Stimulated activated CD8-positive, alpha-beta memory T cell treated with anti-CD3 and anti-CD28 coated beads, Interleukin-7, amount 100 ng/mL, for 24 hours (primary cell): ENCODE data around the gene ROBO2.

Experiments used
- DNase-seq: peaks from one replicate; pipeline ENCODE4 v3.0.0-alpha.2; 2020; ENCODE audit warnings: low read depth

The ROBO2 gene

GRCh38 chr3:77259694-77260093 is 219.8 kb downstream of the ROBO2 start:
- no peak for DNase-seq

- no peak for DNase-seq
These were observed 222.5 kb downstream of the ROBO2 start for GRCh38 chr3:77262361-77262760.

- DNase-seq: no peak
These were observed 227.7 kb downstream of the ROBO2 start for GRCh38 chr3:77267589-77267988.

DNA sequence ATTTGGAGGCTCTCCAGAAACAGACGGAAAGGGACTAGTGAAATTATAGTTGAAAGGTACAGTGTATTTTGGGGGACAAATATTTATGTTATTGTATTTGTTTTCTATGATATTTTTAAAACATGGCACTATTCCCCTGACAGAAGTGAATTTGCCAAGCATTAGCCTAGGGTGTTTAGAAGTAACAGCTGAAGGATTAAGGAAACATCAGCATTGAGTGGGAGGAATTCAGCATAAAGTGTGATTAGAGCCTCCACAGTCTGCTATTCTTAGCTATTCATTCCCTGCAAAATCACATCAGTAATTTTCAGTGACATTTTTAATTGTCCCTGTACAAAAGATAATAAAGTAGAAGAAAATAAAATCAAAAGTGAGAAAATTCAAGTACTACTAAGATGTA is 231.4 kb downstream of the ROBO2 start:
- DNase-seq: no peak

- DNase-seq: no peak
These were observed 231.8 kb downstream of the ROBO2 start for GRCh38 chr3:77271711-77272110.

DNA sequence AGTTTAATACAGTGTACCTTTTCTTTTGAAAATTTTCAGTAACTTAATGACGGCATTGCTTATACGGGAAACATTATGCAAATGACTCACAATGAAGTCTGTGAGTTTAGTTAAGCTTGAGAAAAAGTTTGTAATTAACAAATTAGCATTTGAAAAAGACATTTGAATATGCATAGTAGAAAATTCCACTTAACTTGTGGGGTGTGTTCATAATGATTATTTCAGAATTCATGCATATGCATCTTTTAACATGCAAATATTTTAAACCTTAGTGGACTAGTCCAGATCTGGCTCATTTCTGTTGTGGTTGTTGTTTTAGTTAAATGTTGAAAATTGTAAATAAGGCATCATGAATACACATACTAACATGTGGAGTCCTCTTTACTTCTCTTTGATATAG is 239.4 kb downstream of the ROBO2 start:
- DNase-seq: no peak

DNA sequence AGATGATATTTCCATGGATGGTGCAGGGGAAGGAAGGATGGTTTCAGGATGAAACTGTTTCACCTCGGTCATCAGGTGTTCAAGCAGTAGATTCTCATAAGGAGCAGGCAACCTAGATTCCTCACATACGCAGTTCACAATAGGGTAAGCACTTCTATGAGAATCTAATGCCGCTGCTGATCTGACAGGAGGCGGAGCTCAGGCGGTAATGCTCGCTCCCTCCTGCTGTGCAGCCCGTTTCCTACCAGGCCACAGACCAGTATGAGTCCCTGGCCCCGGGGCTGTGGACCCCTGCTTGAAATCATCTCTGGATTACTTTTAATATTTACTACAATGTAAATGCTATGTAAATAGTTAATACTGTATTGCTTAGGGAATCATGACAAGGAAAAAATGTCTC is 241.8 kb downstream of the ROBO2 start:
- DNase-seq: no peak

- DNase-seq: no peak
These were observed 243.2 kb downstream of the ROBO2 start for GRCh38 chr3:77283108-77283507.

- DNase-seq: no peak
These were observed 248.4 kb downstream of the ROBO2 start for GRCh38 chr3:77288348-77288747.

DNA sequence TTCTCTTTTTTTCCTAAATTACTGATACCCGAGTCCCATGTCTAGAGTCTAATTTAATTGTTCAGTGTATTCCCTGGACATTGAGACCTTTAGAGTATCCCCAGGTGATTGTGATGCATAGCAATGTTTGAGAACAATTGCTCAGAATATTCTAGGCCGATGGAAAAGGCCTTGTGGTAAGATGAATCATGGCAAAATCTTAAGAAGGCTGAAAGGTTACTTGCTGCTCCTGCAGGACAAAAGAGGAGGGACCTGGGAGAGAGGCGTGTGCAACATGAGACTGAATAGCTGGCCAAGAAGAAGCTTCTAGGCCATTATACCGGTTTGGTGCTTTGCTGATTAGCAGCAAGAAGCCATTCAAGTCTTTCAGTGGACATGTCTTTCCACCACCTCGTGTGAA is 256.6 kb downstream of the ROBO2 start:
- no peak for DNase-seq

- DNase-seq: no peak
These were observed 258.5 kb downstream of the ROBO2 start for GRCh38 chr3:77298417-77298816.

DNA sequence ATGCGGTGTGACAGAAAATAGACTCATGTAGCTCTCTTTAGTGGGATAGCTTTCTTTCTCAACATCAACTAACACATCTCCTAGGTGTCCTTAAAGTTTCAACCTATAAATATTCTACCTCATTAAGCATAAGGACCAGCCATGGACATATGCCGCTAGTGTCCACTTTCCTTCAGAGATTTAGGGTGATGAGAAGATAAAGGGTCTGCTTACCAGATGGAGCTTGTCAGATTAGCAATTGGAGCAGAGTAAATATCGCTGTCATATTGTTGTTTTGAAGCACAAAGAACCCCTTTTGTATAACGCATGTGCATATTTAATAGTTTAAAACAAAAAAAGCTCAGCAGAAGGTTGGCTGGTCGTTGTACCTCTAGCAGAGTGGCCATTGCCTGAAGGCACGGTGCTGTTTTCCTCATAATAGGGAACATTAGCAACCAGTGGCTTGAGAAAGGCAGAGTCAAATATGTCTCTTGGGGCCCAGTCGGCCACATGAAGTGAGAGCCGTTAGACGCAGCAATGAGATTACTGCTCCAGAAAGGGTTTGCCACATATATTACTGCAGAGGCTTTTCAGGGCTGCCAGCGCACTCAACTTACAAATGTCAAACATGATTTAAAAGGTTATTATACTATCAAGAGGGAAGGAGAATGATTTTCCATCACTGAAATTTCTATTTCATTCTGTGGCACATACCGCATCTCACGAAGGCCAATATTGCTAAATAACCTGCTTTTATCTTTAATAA is 264.2 kb downstream of the ROBO2 start:
- no peak for DNase-seq

- no peak for DNase-seq
These were observed 264.8 kb downstream of the ROBO2 start for GRCh38 chr3:77304700-77305021.

- DNase-seq: no peak
These were observed 269.6 kb downstream of the ROBO2 start for GRCh38 chr3:77309460-77309859.

DNA sequence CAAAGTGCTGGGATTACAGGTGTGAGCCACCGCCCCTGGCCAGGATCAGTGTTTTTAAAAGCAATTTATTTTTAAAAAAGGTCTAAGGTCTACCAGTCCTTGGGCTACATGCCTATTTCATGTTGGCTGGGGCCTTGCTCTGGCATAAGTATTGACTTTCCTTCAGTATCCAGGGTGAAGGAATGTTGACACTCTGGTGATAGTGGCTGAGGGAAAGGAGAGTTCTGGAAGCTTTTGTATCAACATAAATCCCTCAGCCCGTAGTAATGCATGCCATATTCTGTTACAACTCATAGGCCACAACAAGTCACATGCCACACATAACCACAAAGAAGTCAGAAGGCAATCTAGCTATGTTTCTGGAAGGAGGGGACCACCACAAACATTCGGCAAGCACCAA is 273.9 kb downstream of the ROBO2 start:
- no peak for DNase-seq

GRCh38 chr3:77319711-77320110 is 279.8 kb downstream of the ROBO2 start:
- no peak for DNase-seq

GRCh38 chr3:77320514-77320913 is 280.6 kb downstream of the ROBO2 start:
- no peak for DNase-seq

DNA sequence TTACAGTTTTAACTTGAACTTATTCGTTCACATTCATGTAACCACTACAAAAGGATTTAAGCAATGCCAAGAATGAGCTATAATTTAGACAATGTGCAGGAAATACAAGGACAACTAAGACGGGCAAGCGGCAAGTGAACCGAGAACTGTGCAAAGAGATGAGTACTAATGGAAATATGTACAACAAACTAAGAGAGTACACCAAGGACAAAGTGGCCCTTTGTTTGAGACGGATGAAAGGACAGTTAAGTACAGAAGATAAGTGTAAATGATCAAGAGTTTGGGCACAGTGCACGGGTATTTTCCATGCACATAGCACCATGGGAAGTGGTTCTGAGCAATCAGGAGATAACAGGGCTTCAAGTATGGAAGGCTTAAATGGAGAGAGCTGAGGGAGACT is 281.7 kb downstream of the ROBO2 start:
- DNase-seq: no peak

GRCh38 chr3:77323626-77324025 is 283.7 kb downstream of the ROBO2 start:
- no peak for DNase-seq

GRCh38 chr3:77324105-77324504 is 284.2 kb downstream of the ROBO2 start:
- no peak for DNase-seq

DNA sequence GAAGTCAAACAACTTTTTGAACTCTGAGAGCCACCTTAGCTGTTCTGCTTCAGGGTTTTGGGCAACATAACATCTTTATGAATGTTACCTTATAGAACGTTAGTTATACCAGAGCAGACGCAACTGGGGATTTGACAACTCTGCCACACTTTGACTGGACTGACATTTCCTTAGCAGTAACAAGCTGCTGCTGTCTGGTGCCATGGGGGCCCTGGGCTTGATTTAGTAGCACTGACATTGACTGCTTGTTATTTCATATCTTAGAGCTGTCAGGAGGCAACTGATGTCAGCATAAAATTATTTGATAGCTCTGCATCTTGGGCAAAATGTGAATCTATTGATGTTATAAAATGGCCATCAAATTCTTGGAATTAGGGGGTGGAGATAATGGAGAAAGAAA is 285.4 kb downstream of the ROBO2 start:
- no peak for DNase-seq

DNA sequence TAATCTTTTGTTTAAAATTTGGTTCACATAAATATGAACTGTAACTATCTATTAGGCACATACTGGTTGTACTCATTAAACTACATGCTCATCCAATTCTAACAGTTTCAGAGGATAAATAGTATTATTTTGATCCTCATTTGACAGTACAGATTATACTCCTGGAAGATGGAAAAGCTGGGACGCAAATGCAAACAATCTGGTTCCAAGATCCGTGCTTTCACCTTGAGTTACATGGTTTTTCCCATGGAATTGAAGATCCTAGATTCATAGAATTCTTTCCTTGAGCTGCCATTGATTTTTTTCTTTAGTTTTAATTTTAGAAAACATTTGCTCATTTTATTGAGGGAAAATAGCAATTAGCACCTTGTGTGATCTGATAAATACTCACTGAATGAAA is 285.8 kb downstream of the ROBO2 start:
- DNase-seq: no peak

DNA sequence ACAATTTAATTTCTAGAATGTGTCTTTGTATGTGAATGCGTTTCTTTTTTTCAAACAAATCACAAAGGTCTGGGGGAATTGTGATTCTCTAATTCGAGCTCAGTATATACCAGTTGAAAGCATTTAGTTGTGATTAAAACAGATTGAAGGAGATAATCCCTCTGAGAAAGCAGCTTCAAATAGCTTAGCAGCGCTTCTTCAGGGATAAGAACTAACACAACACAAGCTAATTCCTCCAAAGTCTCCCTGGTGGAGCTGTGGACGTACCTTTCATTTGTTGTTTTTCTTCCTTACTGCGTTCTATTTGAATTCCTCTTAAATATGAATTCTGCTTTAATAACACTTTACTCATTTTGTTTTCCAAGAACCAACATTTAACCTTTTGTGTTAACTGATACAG is 286.7 kb downstream of the ROBO2 start:
- no peak for DNase-seq

- no peak for DNase-seq
These were observed 288.8 kb downstream of the ROBO2 start for GRCh38 chr3:77328690-77329089.

DNA sequence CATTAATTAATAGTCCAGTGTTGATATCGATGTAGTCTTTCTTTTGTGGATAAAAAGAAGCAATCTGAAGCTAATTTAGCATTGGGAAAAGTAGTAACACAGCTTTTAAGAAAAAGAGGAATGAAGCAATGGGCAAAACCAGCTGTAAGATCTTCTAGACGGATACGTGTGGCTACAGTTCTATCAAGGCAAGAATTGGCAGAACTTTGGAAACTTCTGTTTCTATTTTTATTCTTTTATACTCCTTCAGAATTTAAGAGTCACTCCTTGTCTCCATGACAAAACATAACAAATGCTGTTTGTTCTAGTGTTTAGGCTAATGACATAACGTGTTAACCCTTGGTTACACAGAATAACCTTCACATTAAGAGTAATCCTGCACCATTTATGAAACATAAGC is 289.2 kb downstream of the ROBO2 start:
- no peak for DNase-seq
